Skin of body (tissue), 2 donors: ENCODE results near the gene LARP1. TPM values are rescaled to one million over a fixed set of nuclear protein-coding genes. Genes with fewer than 3 reads are reported as not detected.

Experiments used
- DNase-seq: peaks from one replicate; lab custom pipeline; 2025; lab: John Stamatoyannopoulos, UW
- total RNA-seq: library from RNA; depleted of rRNA; stranded (reverse); fragments of >200 nt; gene quantifications from one replicate; pipeline ENCODE4 v1.2.3, GENCODE V29; 2014

Gene LARP1
- total RNA-seq, 1 donor from 2014 or later: 46.4 TPM

GRCh38 chr5:154791535-154791934, 36.4 kb downstream of the LARP1 start:
- DNase-seq: no peak

- no peak for DNase-seq
These were observed 38.7 kb downstream of the LARP1 start for GRCh38 chr5:154793599-154794524.

- DNase-seq: no peak
These were observed 39.5 kb downstream of the LARP1 start for GRCh38 chr5:154794525-154795234.

GRCh38 chr5:154795235-154795596, 40.0 kb downstream of the LARP1 start:
- DNase-seq: no peak

- DNase-seq: no peak
These were observed 42.6 kb downstream of the LARP1 start for GRCh38 chr5:154797762-154798161.

GRCh38 chr5:154800582-154800981, 45.4 kb downstream of the LARP1 start:
- DNase-seq: no peak

GRCh38 chr5:154801083-154801482, 45.9 kb downstream of the LARP1 start:
- no peak for DNase-seq

GRCh38 chr5:154802050-154802449, 46.9 kb downstream of the LARP1 start:
- DNase-seq: no peak

- no peak for DNase-seq
These were observed 51.0 kb downstream of the LARP1 start for GRCh38 chr5:154806176-154806575.

- DNase-seq: no peak
These were observed 56.1 kb downstream of the LARP1 start for GRCh38 chr5:154811239-154811638.

GRCh38 chr5:154811653-154812465, 56.7 kb downstream of the LARP1 start:
- peak; percentile 43 for DNase-seq

- no peak for DNase-seq
These were observed 58.0 kb downstream of the LARP1 start for GRCh38 chr5:154813158-154813557.

GRCh38 chr5:154813736-154814135, 58.6 kb downstream of the LARP1 start:
- no peak for DNase-seq

GRCh38 chr5:154815025-154815424, 59.8 kb downstream of the LARP1 start:
- no peak for DNase-seq

GRCh38 chr5:154815684-154816247, 60.6 kb downstream of the LARP1 start:
- no peak for DNase-seq

GRCh38 chr5:154816891-154817492, 61.8 kb downstream of the LARP1 start:
- no peak for DNase-seq

- DNase-seq: no peak
These were observed 62.6 kb downstream of the LARP1 start for GRCh38 chr5:154817815-154818214.

- no peak for DNase-seq
These were observed 63.4 kb downstream of the LARP1 start for GRCh38 chr5:154818471-154819116.

- DNase-seq: no peak
These were observed 64.4 kb downstream of the LARP1 start for GRCh38 chr5:154819546-154819945.

- no peak for DNase-seq
These were observed 65.2 kb downstream of the LARP1 start for GRCh38 chr5:154820383-154820782.
